ENCODE measurements around the gene HTT. TPM values are rescaled to one million over a fixed set of nuclear protein-coding genes. Genes with fewer than 3 reads are reported as not detected.
"Not testable (repeated sequence)": the region's sequence is repeated elsewhere in the genome, so short reads cannot be mapped to it uniquely, and the experiment has no call there.

HTT gene
- total RNA-seq, 1 donor from 2014 or later = 49.8 TPM

GRCh38 chr4:3137908-3138307 lies 63.4 kb downstream of the HTT start:
- Histone ChIP-seq H3K36me3 (peaks cover 0 to 55% of the 10 kb centered on the region in 2 donors), H3K4me3 (no peak overlapping the region), H3K27me3 (no peaks in the 10 kb centered on the region), H3K4me1 (peaks cover 12% of the 10 kb centered on the region), H3K9me3 (no peaks in the 10 kb centered on the region), H3K27ac (no peak overlapping the region)
- intact Hi-C loops (cut with DNase I) = no loop called here
- TF ChIP-seq POLR2AphosphoS5 (IDR thresholded peaks at IDR 0.05; ENCODE audit: insufficient read depth in 1 of 2, low read depth in 1 of 2) (no peak), POLR2A (IDR thresholded peaks at IDR 0.05) (no peak), CTCF (IDR thresholded peaks at IDR 0.05) (no peak)
- DNase-seq (ENCODE audit: extremely low spot score in 2 of 2) = no peak

- Histone ChIP-seq H3K4me1 (no peaks in the 10 kb centered on the region), H3K9me3 (no peaks in the 10 kb centered on the region), H3K4me3 (no peak overlapping the region), H3K27ac (no peak overlapping the region), H3K36me3 (peaks cover 0 to 51% of the 10 kb centered on the region in 2 donors), H3K27me3 (no peaks in the 10 kb centered on the region)
- TF ChIP-seq POLR2A (IDR thresholded peaks at IDR 0.05) = no peak
- TF ChIP-seq CTCF (IDR thresholded peaks at IDR 0.05) = peak in 1 of 3 experiments; percentile 12
- DNase-seq (ENCODE audit: extremely low spot score in 2 of 2) = no peak
- intact Hi-C loops (cut with DNase I) = no loop called here
These were observed 70.9 kb downstream of the HTT start for GRCh38 chr4:3145234-3145924.

DNA sequence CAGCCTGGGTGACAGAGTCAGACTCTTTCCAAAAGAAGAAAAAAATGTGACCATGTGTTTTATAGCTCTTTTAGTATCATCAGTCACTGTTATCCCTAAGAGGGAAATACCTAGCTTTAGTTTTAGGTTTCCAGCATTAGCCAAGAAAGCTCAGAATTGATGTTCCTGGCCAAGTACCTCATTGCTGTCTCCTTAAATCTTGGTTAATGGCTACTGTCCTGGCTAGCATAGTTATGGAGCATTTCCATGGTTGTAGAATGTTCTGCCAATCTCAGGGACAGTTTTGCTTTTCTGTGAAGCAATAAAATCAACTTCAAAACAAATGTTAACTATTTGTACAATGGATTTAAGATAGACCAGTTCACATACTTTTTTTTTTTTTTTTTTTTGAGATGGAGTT lies 74.4 kb downstream of the HTT start:
- H3K9me3 ChIP-seq = no peaks in the 10 kb centered on the region
- H3K27ac ChIP-seq = no peak overlapping the region
- H3K4me3 ChIP-seq = no peak overlapping the region
- DNase-seq (ENCODE audit: extremely low spot score in 2 of 2) = no peak
- H3K4me1 ChIP-seq = no peaks in the 10 kb centered on the region
- TF ChIP-seq POLR2A (IDR thresholded peaks at IDR 0.05) (no peak), CTCF (IDR thresholded peaks at IDR 0.05) (no peak), POLR2AphosphoS5 (IDR thresholded peaks at IDR 0.05; ENCODE audit: insufficient read depth in 1 of 2, low read depth in 1 of 2) (no peak)
- peaks cover 0 to 56% of the 10 kb centered on the region in 2 donors for H3K36me3 ChIP-seq
- intact Hi-C loops (cut with DNase I) = no loop called here
- H3K27me3 ChIP-seq = no peaks in the 10 kb centered on the region

DNA sequence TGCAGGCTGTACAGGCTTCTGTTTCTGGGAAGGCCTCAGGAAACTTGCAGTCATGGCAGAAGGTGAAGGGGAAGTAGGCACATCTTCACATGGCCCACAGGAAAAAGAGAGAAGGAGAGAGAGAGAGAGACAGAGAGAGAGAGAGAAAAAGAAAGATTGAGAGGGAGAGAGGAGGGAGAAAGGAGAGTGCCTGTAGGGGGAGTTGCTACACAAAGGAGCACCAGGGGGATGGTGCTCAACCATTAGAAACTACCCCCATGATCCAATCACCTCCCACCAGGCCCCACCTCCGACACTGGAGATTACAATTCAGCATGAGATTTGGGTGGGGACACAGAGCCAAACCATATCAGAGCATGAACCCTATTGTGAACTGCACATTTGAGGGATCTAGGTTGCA lies 76.8 kb downstream of the HTT start:
- H3K9me3 ChIP-seq; H3K27me3 ChIP-seq; H3K27ac ChIP-seq; H3K4me1 ChIP-seq; H3K4me3 ChIP-seq; intact Hi-C loops (cut with DNase I); DNase-seq (ENCODE audit: extremely low spot score in 2 of 2): not testable (repeated sequence)
- peaks cover 0 to 64% of the 10 kb centered on the region in 2 donors for H3K36me3 ChIP-seq

- Histone ChIP-seq H3K27ac (no peak overlapping the region), H3K27me3 (no peaks in the 10 kb centered on the region), H3K9me3 (no peaks in the 10 kb centered on the region), H3K4me3 (no peak overlapping the region), H3K36me3 (peaks cover 0 to 76% of the 10 kb centered on the region in 2 donors), H3K4me1 (no peaks in the 10 kb centered on the region)
- DNase-seq (ENCODE audit: extremely low spot score in 2 of 2) = no peak
- no peak for TF ChIP-seq POLR2A (IDR thresholded peaks at IDR 0.05)
- TF ChIP-seq CTCF (IDR thresholded peaks at IDR 0.05) = no peak
- intact Hi-C loops (cut with DNase I) = no loop called here
These were observed 82.9 kb downstream of the HTT start for GRCh38 chr4:3157366-3157765.
